ENCODE data around the gene BCAS3.

Gene BCAS3

DNA sequence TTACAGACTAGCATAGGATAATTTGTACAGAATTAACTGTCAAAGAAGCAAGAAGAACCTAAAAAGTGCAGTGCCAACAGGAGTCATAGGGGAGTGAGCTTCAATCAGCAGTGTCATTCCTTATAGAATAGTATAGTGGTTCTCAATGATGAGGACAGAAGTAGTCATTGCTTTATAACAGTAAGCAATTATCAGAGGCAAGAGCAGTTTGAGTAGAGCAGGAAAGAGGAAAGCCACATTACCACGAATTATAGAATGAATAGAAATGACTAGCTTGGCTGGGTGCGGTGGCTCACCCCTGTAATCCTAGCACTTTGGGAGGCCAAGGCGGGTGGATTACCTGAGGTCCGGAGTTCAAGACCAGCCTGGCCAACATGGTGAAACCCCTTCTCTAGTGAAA lies 512.3 kb downstream of the BCAS3 start:
- TF ChIP-seq CTCF (IDR thresholded peaks at IDR 0.05; ENCODE audit: low read length, missing control alignments), result no peak
- DNase-seq (ENCODE audit: low read depth), result no peak

GRCh38 chr17:61196302-61196704 lies 518.7 kb downstream of the BCAS3 start:
- no peak for TF ChIP-seq CTCF (IDR thresholded peaks at IDR 0.05; ENCODE audit: low read length, missing control alignments)
- no peak overlapping the region for H3K4me3 ChIP-seq (replicated peaks; ENCODE audit: low read depth, low read length)
- DNase-seq (ENCODE audit: low read depth), result no peak

More for the DNA sequence above, 512.3 kb downstream of the BCAS3 start:
- no peak overlapping the region for H3K4me3 ChIP-seq (replicated peaks; ENCODE audit: low read depth, low read length)

DNA sequence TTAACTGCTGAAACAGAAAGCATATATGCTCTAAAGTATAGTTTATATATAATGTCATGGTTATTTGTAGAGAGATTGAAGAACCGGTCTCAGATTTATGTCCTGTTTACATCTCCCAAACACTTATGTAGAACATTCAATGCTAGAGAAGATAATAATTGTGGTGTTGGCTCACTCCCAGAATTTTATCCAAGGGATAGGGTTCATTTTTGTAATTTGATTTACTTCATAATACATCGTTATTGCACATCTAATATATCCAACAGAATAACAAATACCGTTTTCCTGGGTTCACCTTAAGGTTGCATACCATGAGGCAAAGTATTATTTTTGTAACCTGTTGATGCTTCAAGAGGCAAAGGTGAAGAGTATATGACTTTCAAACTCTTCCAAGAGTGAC lies 519.1 kb downstream of the BCAS3 start:
- no peak overlapping the region for H3K4me3 ChIP-seq (replicated peaks; ENCODE audit: low read depth, low read length)
- no peak for DNase-seq (ENCODE audit: low read depth)
- no peak for TF ChIP-seq CTCF (IDR thresholded peaks at IDR 0.05; ENCODE audit: low read length, missing control alignments)

DNA sequence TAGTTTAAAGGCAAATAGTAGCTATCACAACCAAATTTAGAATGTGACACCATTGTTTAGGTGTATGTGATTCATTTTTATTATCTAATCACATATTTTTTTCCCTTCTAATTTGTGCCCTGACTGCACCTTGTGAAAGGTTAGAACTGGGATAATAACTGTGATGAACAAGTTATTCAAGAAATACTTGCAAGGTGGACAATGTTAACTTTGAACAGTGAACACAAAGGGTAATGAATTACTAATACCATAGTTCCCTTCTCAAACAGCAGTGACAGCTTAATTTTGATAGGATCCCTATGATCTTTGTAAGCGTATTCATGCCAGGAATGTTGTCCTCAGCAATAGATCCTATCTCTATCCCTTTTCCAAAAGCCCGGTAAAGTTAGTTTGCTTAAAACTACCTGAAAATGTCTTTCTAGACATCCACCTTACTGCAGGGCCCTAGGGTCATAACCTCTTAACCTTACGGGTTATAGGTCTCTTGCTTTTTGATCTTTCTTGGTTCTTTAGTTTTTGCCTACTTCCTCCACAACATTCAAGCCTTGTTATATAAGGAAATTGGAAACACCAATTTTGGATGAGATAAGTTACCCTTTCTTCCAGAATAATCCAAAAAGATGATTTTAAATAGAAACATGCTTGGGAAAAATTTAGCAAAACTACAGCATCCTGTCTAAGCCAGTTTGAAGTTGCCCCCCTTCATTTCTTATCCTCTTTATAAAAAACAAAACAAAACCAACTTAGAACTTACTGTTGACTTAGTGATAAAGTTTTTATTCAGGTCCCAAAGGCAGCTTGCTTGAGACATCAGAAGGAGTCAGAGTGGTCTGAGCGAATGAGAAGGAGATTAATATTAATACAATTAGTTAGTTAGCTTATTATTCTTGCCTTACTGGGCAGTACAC lies 522.0 kb downstream of the BCAS3 start:
- H3K4me3 ChIP-seq (replicated peaks; ENCODE audit: low read depth, low read length), result no peak overlapping the region
- no peak for DNase-seq (ENCODE audit: low read depth)
- TF ChIP-seq CTCF (IDR thresholded peaks at IDR 0.05; ENCODE audit: low read length, missing control alignments), result no peak

DNA sequence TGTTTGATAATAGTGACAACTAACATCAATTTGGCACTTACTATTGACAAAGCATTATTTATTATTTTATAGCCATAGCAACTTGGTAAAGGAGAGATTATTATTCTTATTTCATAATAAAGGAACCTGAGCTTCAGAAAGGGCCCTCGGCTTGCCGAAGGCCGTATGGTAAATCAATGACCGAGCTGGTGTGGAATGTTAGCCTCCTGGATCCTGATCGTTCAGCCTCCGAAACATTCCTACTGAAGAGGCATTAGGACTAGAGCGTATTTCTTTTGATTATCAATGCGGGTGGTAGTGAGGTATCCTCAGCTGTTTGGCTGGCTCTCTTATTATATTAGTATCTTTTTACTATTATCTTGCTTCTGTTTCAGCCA lies 522.7 kb downstream of the BCAS3 start:
- H3K4me3 ChIP-seq (replicated peaks; ENCODE audit: low read depth, low read length), result no peak overlapping the region
- TF ChIP-seq CTCF (IDR thresholded peaks at IDR 0.05; ENCODE audit: low read length, missing control alignments), result no peak
- DNase-seq (ENCODE audit: low read depth), result no peak

DNA sequence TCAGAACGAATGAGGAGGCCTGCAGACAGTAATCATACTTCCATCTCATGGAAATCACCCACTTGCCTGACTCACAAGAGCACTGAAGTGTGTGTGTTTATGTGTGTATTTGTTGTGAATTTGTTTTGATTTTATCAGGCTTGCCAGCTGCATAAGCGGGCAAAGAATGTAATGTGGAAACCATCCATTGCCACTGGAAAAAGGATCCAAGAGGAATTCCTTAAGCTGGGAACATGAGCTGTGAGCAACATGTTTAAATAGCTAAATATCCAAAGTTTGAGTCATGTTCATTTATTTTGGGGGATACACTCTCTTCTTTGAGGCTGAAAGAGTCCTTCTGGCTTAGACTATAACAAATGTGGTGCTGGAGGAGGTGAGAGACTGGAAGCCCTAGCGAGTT lies 523.6 kb downstream of the BCAS3 start:
- no peak for TF ChIP-seq CTCF (IDR thresholded peaks at IDR 0.05; ENCODE audit: low read length, missing control alignments)
- peak; percentile 72 for DNase-seq (ENCODE audit: low read depth)
- H3K4me3 ChIP-seq (replicated peaks; ENCODE audit: low read depth, low read length), result no peak overlapping the region

DNA sequence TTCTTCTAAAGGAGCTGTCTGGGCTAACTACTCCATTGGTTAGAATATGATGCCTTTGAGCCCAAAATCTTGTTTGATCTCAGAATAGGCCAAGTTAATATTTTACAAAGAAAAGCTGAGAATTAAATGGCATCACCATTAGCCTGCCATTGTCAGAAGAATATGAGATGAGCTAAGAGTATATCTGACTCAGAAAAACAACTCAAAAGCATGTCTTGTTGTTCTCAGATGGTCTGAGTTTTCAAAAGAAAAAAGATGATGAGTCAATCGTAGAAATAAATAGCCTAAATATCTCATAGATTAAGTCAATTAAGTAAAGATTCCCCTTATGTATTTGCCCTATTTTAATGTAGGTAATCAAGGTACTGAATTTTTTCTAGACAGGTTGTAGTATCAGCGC lies 524.9 kb downstream of the BCAS3 start:
- TF ChIP-seq CTCF (IDR thresholded peaks at IDR 0.05; ENCODE audit: low read length, missing control alignments), result no peak
- H3K4me3 ChIP-seq (replicated peaks; ENCODE audit: low read depth, low read length), result no peak overlapping the region
- no peak for DNase-seq (ENCODE audit: low read depth)
